ENCODE data around the gene SGMS1.

The SGMS1 gene

DNA sequence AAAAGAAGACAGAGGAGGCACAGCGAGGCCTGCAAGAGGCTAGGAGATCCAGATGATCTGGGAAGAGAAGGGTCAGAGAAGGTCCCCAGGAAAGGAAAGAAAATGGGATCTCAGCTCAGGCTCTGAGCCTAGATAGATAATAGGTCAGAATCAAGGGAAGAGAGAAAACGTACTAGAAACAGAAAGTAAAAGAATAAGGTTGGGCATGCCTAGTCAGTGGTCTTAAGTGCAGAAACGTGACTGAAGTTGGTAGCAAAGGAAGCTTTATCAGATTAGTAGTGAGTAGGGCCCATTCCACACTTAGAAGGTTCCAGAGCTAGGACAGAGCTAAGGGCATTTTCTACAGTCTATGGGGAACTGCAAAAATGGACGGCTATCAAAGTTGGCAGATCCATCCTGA, 287.6 kb downstream of the SGMS1 start:
- DNase-seq (ENCODE audit: low read depth in 2 of 2): no peak

DNA sequence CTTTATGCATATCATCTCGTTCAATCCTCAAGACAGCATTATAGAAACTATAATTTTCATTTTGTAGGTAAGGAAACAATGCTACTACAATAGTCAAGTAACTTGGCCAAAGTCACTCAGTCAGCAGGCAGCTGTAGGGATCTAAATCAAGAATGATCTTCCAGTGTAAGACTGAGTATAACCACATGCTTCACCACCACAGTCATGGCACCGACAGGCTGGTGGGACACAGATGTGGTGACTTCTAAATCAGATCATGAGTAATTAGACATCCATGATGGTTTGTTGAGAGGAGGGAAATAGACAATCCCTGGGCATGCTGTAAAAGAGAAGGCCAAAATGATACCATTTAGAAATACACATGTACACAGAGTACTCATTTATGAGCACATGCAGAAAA, 288.4 kb downstream of the SGMS1 start:
- DNase-seq (ENCODE audit: low read depth in 2 of 2): no peak

DNA sequence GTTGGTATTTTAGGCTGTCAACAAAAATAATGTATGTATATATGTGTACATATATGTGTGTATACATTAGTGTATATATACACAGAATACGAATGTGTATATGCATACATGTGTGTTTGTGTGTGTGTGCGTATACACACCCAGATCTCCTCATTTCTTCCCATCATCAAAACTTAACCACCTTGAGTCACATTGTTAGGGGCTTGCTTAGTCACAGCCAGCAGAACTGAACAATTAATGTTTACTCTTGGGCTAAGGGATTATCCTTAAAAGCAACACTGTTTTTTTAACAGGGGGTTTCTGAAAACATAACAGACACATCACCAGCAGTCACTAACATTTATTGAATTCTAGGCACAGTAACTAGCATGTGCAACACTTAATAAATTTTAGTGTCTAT, 289.5 kb downstream of the SGMS1 start:
- DNase-seq (ENCODE audit: low read depth in 2 of 2): no peak

DNA sequence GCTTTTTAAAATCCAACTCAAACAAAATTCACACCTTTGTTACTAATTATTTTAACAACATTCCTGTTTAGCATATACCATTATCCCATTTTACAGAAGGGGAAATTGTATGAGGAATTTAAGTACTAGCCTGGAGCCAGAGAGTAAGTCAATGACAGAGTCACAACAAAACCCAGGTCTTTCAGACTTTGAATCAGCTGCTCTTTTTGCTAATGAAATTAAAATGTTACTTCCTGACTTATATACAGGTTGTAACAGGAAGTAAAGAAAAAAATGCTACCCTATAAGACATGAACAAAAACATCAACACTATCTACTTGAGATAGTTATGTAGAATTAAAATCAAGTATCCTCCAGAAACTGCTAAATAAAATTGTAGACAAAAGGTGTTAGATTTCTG, 289.9 kb downstream of the SGMS1 start:
- no peak for DNase-seq (ENCODE audit: low read depth in 2 of 2)

DNA sequence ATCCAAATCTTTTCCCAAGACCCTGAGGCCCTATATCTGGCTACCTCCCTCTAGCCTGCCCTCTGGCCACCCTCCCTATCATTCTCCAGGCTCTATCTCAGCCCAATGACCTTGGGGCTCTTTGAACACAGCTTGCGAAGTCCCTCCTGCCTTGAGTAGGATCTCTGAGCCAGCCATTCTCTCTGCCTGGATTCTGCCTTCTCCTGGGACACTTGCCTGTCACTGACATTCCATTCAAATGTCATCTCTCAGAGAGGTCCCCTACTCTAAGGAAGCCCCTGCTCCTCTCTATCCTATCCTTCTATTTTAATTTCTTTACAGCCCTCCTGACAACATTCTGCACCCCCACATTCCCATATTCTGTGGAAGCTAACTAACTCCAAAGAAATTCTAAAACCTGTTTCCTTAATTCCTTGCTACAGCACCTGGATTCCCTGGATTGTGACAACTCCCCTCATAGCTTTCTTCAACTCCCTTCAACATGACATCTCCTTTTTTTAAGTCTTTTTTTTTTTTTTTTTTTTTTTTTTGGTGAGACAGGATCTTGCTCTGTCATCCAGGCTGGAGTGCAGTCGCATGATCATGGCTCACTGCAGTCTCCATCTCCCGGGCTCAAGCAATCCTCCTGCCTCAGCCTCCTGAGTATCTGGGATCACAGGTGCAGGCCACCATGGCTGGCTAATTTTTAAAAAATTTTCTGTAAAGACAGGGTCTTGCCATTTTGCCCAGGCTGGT, 291.5 kb downstream of the SGMS1 start:
- DNase-seq (ENCODE audit: low read depth in 2 of 2): no peak

DNA sequence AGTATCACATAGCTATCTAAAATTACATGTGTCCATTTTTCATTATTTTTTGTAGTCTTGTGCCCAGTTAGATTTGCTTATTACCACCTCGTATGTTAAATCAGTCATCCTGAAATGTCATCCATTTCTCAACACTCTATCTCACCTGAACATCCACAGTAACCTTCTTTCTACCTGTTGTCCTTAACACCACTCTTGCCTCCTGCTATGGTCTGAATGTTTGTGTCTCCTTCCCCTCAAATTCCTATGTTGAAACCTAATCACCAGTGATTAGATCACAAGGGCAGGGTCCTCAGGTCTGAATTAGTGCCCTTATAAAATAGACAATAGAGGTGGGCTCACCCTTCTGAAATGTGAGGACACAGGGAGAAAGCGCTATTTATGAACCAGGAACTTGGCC, 292.3 kb downstream of the SGMS1 start:
- DNase-seq (ENCODE audit: low read depth in 2 of 2): no peak

DNA sequence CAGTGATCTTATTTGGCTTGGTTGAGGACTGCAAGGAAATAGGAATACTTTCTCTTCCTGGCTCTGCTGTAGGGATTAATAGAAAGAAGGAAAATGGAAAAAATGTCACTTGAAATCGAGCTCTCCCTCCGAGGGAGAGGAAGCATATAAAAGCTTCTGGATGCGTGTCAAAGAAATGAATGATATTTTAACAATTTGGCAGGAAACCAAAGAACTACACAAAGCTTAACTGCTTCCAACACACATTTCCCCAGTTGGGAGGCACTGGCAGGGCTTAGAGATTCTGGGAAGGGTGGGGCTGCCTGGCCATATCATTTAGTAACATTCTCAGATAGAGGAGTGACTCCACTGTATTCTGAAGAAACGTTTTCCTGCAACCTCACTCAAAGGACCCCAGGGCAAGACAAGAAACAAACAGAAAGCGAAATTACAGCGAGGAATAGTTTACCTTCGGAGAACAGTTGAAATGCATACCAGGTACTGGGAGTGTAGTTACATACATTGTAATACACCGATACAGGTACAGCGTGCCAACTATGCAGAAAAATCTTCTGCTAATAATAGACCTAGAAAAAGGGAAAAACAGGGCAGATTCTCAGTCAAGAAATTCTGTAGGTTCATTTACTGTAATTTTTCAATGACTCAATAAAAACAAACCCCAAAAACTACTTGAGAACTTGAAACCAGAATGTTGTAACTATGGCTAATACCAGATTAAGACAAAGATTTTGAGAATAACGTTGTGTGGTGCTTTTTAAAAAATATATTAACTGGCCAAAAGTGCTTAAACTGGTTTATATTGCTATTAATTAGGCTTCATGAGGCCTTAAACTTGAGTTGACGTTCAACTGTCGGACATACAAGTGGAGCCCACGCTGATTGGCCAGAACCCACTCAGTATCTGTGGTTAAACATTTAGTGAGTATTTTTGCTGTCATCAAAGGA, 296.7 kb downstream of the SGMS1 start:
- no peak for DNase-seq (ENCODE audit: low read depth in 2 of 2)

DNA sequence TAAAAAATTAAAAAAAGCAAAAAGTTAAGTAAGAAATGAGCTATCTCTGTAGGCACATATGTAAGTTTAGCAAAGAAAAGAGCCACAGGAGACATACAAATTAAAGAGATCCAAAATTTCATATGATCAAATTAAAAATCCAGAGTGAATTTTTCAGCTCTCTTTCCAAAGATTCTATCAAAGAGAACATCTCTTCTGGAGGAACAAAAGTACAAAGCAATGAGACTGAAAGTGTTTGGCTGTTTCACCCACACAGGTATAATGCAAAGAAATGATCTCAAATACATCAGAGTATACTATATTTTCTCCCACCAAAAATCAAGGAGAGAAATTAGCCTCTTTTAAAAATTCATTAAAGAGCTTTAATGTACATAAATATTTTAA, 297.6 kb downstream of the SGMS1 start:
- no peak for DNase-seq (ENCODE audit: low read depth in 2 of 2)

DNA sequence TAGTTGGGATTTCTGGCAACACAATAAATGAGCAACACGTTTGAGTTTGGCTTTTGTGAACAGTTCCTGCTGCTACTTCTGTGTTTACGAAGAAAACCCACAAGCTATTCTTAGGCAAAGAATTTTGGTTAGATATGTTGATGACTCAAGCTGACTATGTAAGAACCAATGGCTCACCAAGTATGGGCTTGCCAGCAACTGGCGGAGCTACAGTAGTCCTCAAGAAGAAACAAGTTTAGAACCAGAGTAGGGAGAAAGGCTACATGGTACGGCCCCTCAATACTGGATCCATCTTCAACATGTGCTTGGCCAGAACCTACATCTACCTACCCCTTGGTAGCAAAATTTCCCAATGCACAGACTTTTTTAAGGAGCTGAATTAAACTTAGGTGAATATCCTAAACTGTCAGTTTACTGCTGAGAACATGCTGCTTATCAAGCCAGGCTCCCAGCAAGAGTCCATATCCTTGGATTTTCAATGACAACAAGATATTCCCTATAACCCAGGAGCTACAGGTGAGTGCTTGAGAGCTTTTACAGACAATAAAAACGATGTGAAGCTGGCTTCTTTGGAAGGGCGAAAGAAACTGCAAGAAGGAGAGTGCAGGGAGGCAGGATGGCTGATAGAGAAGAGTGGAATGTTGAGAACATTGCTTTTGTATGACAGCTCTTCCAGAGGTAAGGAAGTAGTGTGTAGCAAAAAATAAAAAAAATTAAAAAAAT, 298.1 kb downstream of the SGMS1 start:
- no peak for DNase-seq (ENCODE audit: low read depth in 2 of 2)

DNA sequence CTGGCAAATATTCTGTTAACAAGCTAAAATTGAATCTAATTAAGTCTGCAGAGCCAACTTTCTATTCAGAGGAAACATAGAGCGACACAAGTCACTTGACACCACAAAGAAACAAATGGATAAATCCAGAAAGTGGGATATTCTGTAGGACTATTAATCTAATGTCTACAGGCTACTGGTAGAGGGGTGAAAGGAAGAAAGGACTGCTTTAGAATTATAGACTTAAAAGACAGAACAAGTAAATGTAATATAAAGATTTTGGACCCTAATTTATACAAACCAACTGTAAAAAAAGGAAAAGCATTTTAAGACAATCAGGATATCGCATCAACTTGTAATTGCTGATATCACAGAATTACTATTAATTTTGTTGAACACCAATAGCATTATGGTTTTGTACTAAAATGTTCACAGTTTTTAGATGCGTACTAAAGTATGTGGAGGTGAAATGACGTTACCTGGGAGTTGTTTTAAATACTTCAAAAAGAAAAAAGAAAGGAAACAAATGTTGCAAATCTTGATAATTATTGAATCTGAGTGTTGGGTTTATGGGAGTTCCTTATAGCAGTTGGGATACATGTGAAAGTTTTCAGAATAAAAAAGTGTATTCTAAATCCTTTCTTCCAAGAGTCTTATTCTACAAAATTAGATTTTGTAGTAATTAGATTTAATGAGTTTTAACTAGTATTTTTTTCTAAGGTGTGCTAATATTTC, 298.9 kb downstream of the SGMS1 start:
- no peak for DNase-seq (ENCODE audit: low read depth in 2 of 2)

DNA sequence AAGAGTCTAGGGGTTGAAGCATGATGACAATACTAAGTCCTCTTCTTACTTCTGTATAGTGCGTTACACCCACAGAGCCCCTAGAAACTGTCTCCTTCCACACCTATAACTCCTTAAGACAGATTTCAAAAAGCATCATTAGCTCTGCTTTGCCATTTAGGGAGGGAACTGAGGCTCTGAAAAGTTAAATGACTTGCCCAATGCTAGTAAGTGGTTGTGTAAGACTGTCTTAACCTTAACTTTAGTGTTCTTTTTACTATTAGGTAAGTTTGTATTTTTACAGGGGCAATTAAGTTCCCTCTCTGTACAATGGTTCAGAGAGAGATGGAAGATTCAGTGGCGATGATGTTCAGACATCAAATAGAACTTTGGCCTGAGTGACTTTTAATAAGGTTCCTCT, 299.7 kb downstream of the SGMS1 start:
- no peak for DNase-seq (ENCODE audit: low read depth in 2 of 2)

DNA sequence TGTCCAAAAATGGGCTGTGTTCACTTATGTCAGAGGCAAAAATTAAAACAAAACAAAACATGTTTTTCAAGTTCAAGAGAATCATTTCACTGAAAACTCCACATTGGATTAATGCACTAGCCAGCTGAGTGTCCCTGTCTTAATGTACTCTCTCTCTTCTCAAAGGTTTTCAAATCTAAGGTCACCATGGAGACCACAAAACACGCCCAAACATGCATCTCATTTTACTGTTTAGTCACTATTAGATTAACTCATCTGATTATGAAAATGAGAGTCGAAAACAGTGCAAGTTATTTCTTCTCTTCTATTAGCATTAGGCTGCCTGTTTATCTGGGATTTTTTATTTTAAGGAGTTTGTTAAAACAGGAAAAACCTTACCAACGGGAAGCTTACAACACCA, 301.7 kb downstream of the SGMS1 start:
- DNase-seq (ENCODE audit: low read depth in 2 of 2): no peak

DNA sequence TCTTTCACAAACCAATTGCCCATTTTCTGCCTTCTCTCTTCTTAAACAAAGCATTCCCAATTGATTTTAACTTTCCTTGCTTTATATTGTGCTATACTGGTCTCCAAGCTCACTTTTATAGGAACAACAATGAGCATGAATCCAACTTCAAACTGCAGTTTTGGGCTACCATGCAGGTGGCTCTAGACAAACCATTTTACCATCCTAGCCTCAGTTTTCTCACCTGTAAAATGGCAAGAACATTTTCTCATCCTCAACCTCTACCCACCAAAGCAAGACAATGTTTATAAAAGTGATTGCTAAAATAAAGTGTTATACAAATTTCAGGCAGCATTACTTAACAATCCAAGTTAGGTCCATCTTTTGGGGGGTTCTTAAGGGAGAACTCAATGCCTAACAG, 305.6 kb downstream of the SGMS1 start:
- no peak for DNase-seq (ENCODE audit: low read depth in 2 of 2)

DNA sequence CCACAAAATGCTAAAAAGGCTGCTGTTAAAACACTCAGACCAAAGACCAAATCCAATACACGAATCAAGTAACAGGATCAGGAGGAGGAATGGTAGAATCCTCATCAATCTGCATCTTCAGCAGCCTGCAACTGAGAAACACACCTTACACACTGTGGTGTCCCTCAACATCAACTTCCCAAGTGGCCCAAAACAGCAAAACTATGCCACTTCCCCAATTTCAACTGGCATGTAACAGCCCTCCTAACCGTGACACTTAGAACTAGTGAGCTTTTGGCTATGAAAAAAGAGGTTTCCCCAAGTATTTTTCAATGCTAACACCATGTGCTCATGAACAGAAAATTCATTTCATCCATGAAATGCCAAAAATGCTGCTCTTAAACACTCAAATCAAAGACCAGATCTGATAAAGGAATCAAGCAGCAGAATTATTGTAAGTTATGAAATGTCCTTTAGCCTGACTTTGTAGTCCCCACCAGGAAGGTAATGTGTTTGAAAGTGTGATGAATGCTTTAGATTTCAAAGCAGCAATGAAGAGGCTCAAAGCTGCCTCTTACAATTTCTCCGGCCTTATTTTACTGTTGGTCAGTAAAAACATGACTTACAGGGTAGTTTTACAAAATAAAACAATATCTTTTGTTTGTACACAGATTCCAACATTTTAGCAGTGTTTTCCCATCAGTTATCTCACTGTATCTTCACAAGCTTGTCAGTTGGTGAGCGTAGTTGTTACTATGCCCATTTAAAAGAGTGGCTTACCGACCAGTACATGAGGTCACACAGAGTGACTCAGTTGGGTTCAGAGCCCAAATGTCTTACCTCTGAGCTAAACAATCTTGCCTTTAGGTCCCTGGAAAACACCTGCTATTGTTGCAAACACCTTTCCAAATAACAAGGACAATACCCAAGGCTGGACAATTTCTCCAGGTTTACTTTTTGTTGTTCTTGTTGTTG, 306.8 kb downstream of the SGMS1 start:
- DNase-seq (ENCODE audit: low read depth in 2 of 2): no peak

DNA sequence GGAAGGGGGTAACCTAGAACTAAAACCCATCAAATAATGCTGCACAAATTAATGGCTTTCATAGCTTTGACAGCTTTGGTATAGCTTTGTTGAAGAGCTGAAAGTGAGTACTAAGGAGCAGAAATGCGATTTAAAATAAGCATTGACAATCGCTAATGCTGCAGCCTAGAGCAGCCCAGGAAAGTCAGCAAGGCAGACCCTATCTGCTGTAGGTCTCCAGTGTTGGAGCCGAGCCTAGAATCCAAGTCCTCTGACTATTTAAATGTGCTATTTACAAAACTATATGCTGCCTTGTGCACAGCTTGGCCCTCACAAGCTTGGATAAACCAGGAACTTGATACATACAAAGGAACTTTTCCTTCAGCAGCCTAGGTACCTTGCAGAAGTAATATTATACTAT, 307.6 kb downstream of the SGMS1 start:
- DNase-seq (ENCODE audit: low read depth in 2 of 2): no peak

DNA sequence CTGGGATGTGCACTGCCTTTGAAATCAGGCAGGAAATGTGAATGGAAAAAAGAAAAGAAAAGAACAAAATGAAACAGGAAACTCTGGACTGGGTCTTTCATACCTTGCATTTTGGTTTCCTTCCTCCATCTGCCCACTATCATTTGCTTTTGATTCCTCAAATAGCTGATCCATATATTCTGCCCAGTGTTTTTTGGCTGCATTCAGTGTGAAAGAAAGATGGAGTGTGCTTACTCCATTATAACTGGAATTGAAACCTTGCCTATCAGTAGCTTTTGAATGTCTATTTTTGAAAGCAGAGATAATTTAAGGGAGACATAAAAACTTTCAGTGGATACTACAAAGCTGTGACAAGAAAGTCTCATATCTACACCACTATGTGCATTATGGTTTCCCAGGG, 308.3 kb downstream of the SGMS1 start:
- DNase-seq (ENCODE audit: low read depth in 2 of 2): no peak

DNA sequence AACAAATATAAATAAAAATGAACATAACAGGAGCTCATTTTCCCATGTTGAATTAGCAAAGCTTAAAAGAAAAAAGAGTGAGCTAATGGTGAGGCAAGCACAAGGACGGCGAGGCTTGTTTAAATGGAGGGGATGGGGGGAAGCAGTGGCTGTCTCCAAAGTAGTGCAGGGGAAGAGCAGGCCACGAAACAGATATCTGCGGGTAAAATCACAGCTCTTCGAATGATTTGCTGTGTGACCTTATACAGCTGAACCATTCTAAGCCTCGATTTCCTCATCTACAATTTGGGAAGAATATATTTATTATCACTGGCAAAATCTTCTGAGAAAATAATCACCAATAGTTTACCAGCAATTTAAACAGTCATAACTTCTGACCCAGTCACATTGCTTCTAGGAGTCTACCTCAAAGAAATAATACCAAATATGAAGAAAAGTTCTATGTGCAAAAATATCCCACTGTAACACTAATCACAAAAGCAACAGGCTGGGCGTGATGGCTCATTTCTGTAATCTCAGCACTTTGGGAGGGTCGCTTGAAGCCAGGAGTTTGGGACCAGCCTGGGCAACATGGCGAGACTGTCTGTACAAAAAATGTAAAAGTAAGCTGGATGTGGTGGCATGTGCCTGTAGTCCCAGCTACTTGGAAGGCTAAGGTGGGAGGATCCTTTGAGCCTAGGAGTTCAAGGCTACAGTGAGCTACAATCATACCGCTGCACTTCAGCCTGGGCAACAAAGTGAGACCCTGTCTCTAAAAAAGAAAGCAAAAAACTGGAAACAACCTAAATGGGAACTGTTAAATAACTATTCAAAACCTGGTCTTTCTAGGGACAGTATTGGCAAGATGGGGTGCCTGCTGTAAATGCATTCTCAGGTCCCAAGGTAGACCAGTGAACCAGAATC, 309.3 kb downstream of the SGMS1 start:
- DNase-seq (ENCODE audit: low read depth in 2 of 2): no peak

DNA sequence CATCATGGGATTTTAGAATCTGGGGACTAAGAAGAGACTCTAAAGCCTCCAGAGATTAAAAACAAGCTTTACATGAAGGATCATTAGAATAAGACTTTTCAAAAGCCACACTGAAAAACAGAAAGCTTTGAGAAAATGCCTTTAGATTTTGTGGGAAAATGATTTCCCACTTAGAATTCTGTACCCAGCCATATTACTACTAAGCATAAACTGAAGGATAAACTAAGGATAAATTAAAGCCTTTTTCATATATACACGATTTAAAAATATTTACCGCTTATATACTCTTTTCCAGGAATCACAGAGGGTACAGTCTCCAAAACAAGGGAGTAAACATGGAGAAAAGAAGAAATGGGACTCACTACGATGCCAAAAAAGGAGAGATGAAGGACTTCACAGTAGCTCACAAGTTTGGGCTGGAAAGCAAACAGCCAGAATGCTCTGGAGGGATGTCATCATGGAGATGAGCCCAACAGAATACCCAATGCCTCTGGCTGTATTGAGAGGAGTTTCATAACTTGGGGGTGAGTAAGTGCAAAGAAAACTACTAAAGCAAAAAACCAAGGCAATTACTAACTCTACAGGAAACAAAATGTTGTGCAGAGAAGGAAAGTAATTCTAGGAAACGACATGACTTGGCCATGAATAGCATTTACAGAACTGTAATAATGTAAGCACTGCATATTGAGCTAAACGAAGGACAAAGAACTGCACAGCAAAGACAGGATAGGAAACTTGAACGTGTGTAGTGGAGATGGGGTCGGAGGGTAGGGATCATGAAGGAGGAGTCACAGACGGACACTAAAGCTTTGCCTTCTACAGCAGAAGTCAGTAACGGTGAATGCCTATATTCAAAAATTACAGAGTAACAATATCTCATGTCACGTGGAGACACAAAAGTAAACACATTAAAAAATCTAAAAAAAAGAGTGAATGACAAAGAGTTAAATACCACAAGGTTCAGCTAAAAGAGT, 311.0 kb downstream of the SGMS1 start:
- no peak for DNase-seq (ENCODE audit: low read depth in 2 of 2)

Measured in stimulated activated CD4-positive, alpha-beta T cell treated with anti-CD3 and anti-CD28 coated beads, Interleukin-4, amount 100 ng/mL, for 48 hours (primary cell).